Activated CD8-positive, alpha-beta T cell treated with anti-CD3 and anti-CD28 coated beads for 36 hours (primary cell): ENCODE data around the gene TBC1D14. TPM values are rescaled to one million over a fixed set of nuclear protein-coding genes. Genes with fewer than 3 reads are reported as not detected.

ENCODE experiments used
- ATAC-seq: fragments of 200-7000 bp; cut with Tn5 transposase; one replicate; pipeline ENCODE4 v1.10.0; 2021; ENCODE audit warnings: mild to moderate bottlenecking, moderate library complexity
- CTCF ChIA-PET: fragments of 350-600 bp; sonication (Branson Sonifier 250); formaldehyde crosslinking; loops from one replicate; lab custom pipeline; 2021; ENCODE audit warnings: antibody characterized with exemption; lab: Charles Lee
- POLR2A ChIA-PET: fragments of 350-600 bp; sonication (Branson Sonifier 250); formaldehyde crosslinking; loops from one replicate; lab custom pipeline; 2021; ENCODE audit warnings: antibody characterized with exemption; lab: Charles Lee
- DNase-seq: peaks from one replicate; pipeline ENCODE4 v3.0.0-alpha.2; 2020
- H3K27ac Mint-ChIP-seq: one replicate; pipeline ENCODE4 v1.8.0; 2021; ENCODE audit warnings: mild to moderate bottlenecking, mixed read lengths
- H3K27me3 Mint-ChIP-seq: one replicate; pipeline ENCODE4 v1.8.0; 2021; ENCODE audit warnings: mixed read lengths
- H3K36me3 Mint-ChIP-seq: one replicate; pipeline ENCODE4 v1.8.0; 2021; ENCODE audit warnings: low read depth, mixed read lengths
- H3K4me1 Mint-ChIP-seq: one replicate; pipeline ENCODE4 v1.8.0; 2021; ENCODE audit warnings: low read depth, mixed read lengths
- H3K4me3 Mint-ChIP-seq: one replicate; pipeline ENCODE4 v1.8.0; 2021; ENCODE audit warnings: mild to moderate bottlenecking, moderate library complexity, mixed read lengths
- H3K9me3 Mint-ChIP-seq: one replicate; pipeline ENCODE4 v1.8.0; 2021; ENCODE audit warnings: mixed read lengths
- CTCF ChIP-seq: fragments of 200-600 bp; IDR thresholded peaks from one replicate; pipeline ENCODE4 v1.8.0; 2022; ENCODE audit warnings: antibody characterized with exemption, mild to moderate bottlenecking
- intact Hi-C: fragments of 100-400 bp; cut with micrococcal nuclease; formaldehyde crosslinking; loops from one replicate; pipeline ENCODE4 v1.10.0; 2022
- total RNA-seq, 2 experiments: library from RNA; stranded (reverse); gene quantifications; one replicate each; pipeline ENCODE4 v1.2.3, GENCODE V29; 2021

The TBC1D14 gene
- total RNA-seq, 2 experiments from 2014 or later = 34.7 to 36.3 TPM

- ChIA-PET CTCF (interaction anchor here (0.7 to 2.2 kb wide), 5 partner anchors 17 to 119 kb away, joined by 3 to 7 read pairs (median 4); no protein-coding TSS in a partner anchor), POLR2A (interaction anchor here (0.9 to 1.3 kb wide), 2 partner anchors 12 to 16 kb away, joined by 3 read pairs; no protein-coding TSS in a partner anchor)
- ATAC-seq (no peak), DNase-seq (no peak)
- Mint-ChIP-seq H3K4me1 (peaks cover 61% of the 10 kb centered on the region), H3K27me3 (no peaks in the 10 kb centered on the region), H3K27ac (peak overlapping the region; percentile 68), H3K36me3 (peaks cover 2% of the 10 kb centered on the region), H3K4me3 (peak overlapping the region; percentile 3), H3K9me3 (no peaks in the 10 kb centered on the region)
- no peak for TF ChIP-seq CTCF
- intact Hi-C loops = no loop called here
These were observed 33.6 kb downstream of the TBC1D14 start for GRCh38 chr4:6943012-6943884.

GRCh38 chr4:6943885-6944225 is 34.2 kb downstream of the TBC1D14 start:
- intact Hi-C loops = no loop called here
- H3K36me3 Mint-ChIP-seq = peaks cover 2% of the 10 kb centered on the region
- ATAC-seq = no peak
- DNase-seq = no peak
- ChIA-PET POLR2A (interaction anchor here (1.6 kb wide), 1 partner anchor 17 kb away, joined by 6 read pairs; no protein-coding TSS in a partner anchor), CTCF (interaction anchor here (1.2 to 2.2 kb wide), 3 partner anchors 27 to 70 kb away, joined by 4 to 7 read pairs (median 7); no protein-coding TSS in a partner anchor)
- H3K27me3 Mint-ChIP-seq = no peaks in the 10 kb centered on the region
- H3K4me1 Mint-ChIP-seq = peaks cover 62% of the 10 kb centered on the region
- TF ChIP-seq CTCF = no peak
- no peaks in the 10 kb centered on the region for H3K9me3 Mint-ChIP-seq
- no peak overlapping the region for H3K27ac Mint-ChIP-seq
- no peak overlapping the region for H3K4me3 Mint-ChIP-seq

GRCh38 chr4:6944301-6945051 is 34.9 kb downstream of the TBC1D14 start:
- intact Hi-C loops = no loop called here
- no peak for ATAC-seq
- no peaks in the 10 kb centered on the region for H3K9me3 Mint-ChIP-seq
- no peak for TF ChIP-seq CTCF
- no peaks in the 10 kb centered on the region for H3K27me3 Mint-ChIP-seq
- peaks cover 56% of the 10 kb centered on the region for H3K4me1 Mint-ChIP-seq
- H3K27ac Mint-ChIP-seq = peak overlapping the region; percentile 46
- H3K4me3 Mint-ChIP-seq = no peak overlapping the region
- peaks cover 2% of the 10 kb centered on the region for H3K36me3 Mint-ChIP-seq
- ChIA-PET POLR2A (interaction anchor here (0.6 to 1.6 kb wide), 2 partner anchors 18 to 31 kb away, joined by 3 to 6 read pairs; no protein-coding TSS in a partner anchor), CTCF (interaction anchor here (1.2 to 1.4 kb wide), 6 partner anchors 29 to 225 kb away, joined by 3 to 4 read pairs (median 4); no protein-coding TSS in a partner anchor)
- DNase-seq = no peak

- ChIA-PET CTCF (interaction anchor here (0.9 to 1.4 kb wide), 6 partner anchors 19 to 225 kb away, joined by 3 to 4 read pairs (median 4); no protein-coding TSS in a partner anchor), POLR2A (interaction anchor here (0.6 to 1.6 kb wide), 2 partner anchors 18 to 31 kb away, joined by 3 to 6 read pairs; no protein-coding TSS in a partner anchor)
- ATAC-seq = no peak
- Mint-ChIP-seq H3K36me3 (peaks cover 2% of the 10 kb centered on the region), H3K4me3 (no peak overlapping the region), H3K27ac (peak overlapping the region; percentile 46), H3K9me3 (no peaks in the 10 kb centered on the region), H3K27me3 (no peaks in the 10 kb centered on the region), H3K4me1 (peaks cover 52% of the 10 kb centered on the region)
- intact Hi-C loops = no loop called here
- TF ChIP-seq CTCF = no peak
- DNase-seq = no peak
These were observed 35.4 kb downstream of the TBC1D14 start for GRCh38 chr4:6945052-6945409.
